WTC11 (cell line): Measurements from ENCODE around the gene ITPRID1. TPM values are rescaled to one million over a fixed set of nuclear protein-coding genes. Genes with fewer than 3 reads are reported as not detected.

Experiments
- ATAC-seq: fragments of 200-7000 bp; cut with Tn5 transposase; 2 replicates; pipeline ENCODE4 v1.10.0; 2021; ENCODE audit warnings: mild to moderate bottlenecking, moderate library complexity
- CTCF ChIA-PET: fragments of 300-600 bp; sonication (Branson Sonifier 250); formaldehyde crosslinking; loops from one replicate; lab custom pipeline; 2021; ENCODE audit warnings: antibody characterized with exemption; lab: Charles Lee
- POLR2A ChIA-PET: fragments of 350-600 bp; sonication (Branson Sonifier 250); formaldehyde crosslinking; loops from one replicate; lab custom pipeline; 2021; ENCODE audit warnings: antibody characterized with exemption; lab: Charles Lee
- DNase-seq: peaks from one replicate; pipeline ENCODE4 v3.0.0; 2021; ENCODE audit warnings: low spot score
- H3K27ac Mint-ChIP-seq: 2 replicates; pipeline ENCODE4 v1.8.0; 2021; ENCODE audit warnings: mixed read lengths
- H3K27me3 Mint-ChIP-seq: 2 replicates; pipeline ENCODE4 v1.8.0; 2021; ENCODE audit warnings: low read depth, mild to moderate bottlenecking, moderate library complexity, mixed read lengths
- H3K36me3 Mint-ChIP-seq: 2 replicates; pipeline ENCODE4 v1.8.0; 2021; ENCODE audit warnings: mixed read lengths
- H3K4me1 Mint-ChIP-seq: 2 replicates; pipeline ENCODE4 v1.8.0; 2022; ENCODE audit warnings: mixed read lengths
- H3K4me3 Mint-ChIP-seq: 2 replicates; pipeline ENCODE4 v1.8.0; 2021; ENCODE audit warnings: mild to moderate bottlenecking, moderate library complexity, mixed read lengths
- H3K9me3 Mint-ChIP-seq: 2 replicates; pipeline ENCODE4 v1.8.0; 2021; ENCODE audit warnings: mixed read lengths
- FOXP1 ChIP-seq: sonication (generic); formaldehyde crosslinking; IDR thresholded peaks from 2 replicates; pipeline ENCODE4 v1.8.0; 2022; ENCODE audit warnings: missing genetic modification reagents, mild to moderate bottlenecking, moderate library complexity, borderline replicate concordance
- JUN ChIP-seq: sonication (generic); formaldehyde crosslinking; IDR thresholded peaks from 2 replicates; pipeline ENCODE4 v1.8.0; 2023; ENCODE audit warnings: mild to moderate bottlenecking, missing genetic modification reagents
- OVOL2 ChIP-seq: fragments of 250-450 bp; sonication (Bioruptor Pico); IDR thresholded peaks from 2 replicates; pipeline ENCODE4 v1.9.0; 2021; ENCODE audit warnings: mild to moderate bottlenecking, borderline replicate concordance
- ZBTB21 ChIP-seq: sonication (generic); formaldehyde crosslinking; IDR thresholded peaks from 2 replicates; pipeline ENCODE4 v1.8.1; 2023; ENCODE audit warnings: mild to moderate bottlenecking, missing genetic modification reagents, borderline replicate concordance
- total RNA-seq: library from RNA; stranded (reverse); gene quantifications from 3 replicates; pipeline ENCODE4 v1.2.3, GENCODE V29; 2021
- TF ChIP-seq, protein P1 (sequence below): sonication (generic); formaldehyde crosslinking; IDR thresholded peaks from 2 replicates; pipeline ENCODE4 v1.8.0; 2023; ENCODE audit warnings: missing genetic modification reagents, mild to moderate bottlenecking, borderline replicate concordance
- TF ChIP-seq, protein P2 (sequence below): fragments of 250-450 bp; sonication (Bioruptor Pico); IDR thresholded peaks from 2 replicates; pipeline ENCODE4 v1.9.0; 2021; ENCODE audit warnings: mild to moderate bottlenecking
- TF ChIP-seq, protein P3 (sequence below): sonication (generic); formaldehyde crosslinking; IDR thresholded peaks from 2 replicates; pipeline ENCODE4 v1.8.1; 2023; ENCODE audit warnings: mild to moderate bottlenecking, missing genetic modification reagents, borderline replicate concordance
- TF ChIP-seq, protein P4 (sequence below): fragments of 250-450 bp; sonication (Bioruptor Pico); conservative IDR thresholded peaks from 2 replicates; pipeline ENCODE4 v1.9.0; 2021; ENCODE audit warnings: mild to moderate bottlenecking
- TF ChIP-seq, protein P5 (sequence below): sonication (generic); formaldehyde crosslinking; IDR thresholded peaks from 2 replicates; pipeline ENCODE4 v1.8.1; 2022; ENCODE audit warnings: low read depth, mild to moderate bottlenecking, moderate library complexity, missing genetic modification reagents, borderline replicate concordance
- TF ChIP-seq, protein P6 (sequence below): sonication (generic); formaldehyde crosslinking; IDR thresholded peaks from 2 replicates; pipeline ENCODE4 v1.8.1; 2023; ENCODE audit warnings: mild to moderate bottlenecking, missing genetic modification reagents
- TF ChIP-seq, protein P7 (sequence below): sonication (generic); formaldehyde crosslinking; IDR thresholded peaks from 2 replicates; pipeline ENCODE4 v1.8.0; 2022; ENCODE audit warnings: mild to moderate bottlenecking, missing genetic modification reagents
- TF ChIP-seq, protein P8 (sequence below): sonication (generic); formaldehyde crosslinking; IDR thresholded peaks from 2 replicates; pipeline ENCODE4 v1.8.0; 2022; ENCODE audit warnings: mild to moderate bottlenecking, missing genetic modification reagents

The ITPRID1 gene
- total RNA-seq, 1 experiment from 2014 or later = 0.98 TPM

DNA sequence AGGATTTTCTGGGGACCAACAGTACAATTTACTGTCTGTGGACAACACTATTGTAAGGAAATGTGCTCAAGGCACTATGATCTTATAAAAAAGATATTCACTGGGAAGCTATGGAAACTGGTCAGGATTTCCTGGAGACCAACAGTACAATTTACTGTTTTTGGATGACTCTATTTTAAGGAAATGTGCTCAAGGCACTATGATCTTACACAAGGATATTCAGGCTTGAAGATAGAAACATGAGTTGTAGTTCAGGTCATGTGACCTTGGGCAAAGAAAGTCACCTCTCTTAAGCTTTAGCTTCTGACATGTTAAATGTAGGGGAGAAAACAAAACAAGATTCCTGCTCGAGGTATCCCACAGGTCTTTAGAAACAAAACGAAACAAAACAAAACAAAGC, 1.7 kb upstream of the ITPRID1 start:
- CTCF ChIA-PET = interaction anchor here (1.2 kb wide), 1 partner anchor 69 kb away, joined by 5 read pairs; no protein-coding TSS in a partner anchor
- TF ChIP-seq, protein P1, sequence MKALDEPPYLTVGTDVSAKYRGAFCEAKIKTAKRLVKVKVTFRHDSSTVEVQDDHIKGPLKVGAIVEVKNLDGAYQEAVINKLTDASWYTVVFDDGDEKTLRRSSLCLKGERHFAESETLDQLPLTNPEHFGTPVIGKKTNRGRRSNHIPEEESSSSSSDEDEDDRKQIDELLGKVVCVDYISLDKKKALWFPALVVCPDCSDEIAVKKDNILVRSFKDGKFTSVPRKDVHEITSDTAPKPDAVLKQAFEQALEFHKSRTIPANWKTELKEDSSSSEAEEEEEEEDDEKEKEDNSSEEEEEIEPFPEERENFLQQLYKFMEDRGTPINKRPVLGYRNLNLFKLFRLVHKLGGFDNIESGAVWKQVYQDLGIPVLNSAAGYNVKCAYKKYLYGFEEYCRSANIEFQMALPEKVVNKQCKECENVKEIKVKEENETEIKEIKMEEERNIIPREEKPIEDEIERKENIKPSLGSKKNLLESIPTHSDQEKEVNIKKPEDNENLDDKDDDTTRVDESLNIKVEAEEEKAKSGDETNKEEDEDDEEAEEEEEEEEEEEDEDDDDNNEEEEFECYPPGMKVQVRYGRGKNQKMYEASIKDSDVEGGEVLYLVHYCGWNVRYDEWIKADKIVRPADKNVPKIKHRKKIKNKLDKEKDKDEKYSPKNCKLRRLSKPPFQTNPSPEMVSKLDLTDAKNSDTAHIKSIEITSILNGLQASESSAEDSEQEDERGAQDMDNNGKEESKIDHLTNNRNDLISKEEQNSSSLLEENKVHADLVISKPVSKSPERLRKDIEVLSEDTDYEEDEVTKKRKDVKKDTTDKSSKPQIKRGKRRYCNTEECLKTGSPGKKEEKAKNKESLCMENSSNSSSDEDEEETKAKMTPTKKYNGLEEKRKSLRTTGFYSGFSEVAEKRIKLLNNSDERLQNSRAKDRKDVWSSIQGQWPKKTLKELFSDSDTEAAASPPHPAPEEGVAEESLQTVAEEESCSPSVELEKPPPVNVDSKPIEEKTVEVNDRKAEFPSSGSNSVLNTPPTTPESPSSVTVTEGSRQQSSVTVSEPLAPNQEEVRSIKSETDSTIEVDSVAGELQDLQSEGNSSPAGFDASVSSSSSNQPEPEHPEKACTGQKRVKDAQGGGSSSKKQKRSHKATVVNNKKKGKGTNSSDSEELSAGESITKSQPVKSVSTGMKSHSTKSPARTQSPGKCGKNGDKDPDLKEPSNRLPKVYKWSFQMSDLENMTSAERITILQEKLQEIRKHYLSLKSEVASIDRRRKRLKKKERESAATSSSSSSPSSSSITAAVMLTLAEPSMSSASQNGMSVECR = no peak
- TF ChIP-seq, protein P2, sequence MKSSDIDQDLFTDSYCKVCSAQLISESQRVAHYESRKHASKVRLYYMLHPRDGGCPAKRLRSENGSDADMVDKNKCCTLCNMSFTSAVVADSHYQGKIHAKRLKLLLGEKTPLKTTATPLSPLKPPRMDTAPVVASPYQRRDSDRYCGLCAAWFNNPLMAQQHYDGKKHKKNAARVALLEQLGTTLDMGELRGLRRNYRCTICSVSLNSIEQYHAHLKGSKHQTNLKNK (CRISPR knock-in tag) = no peak
- no peak for TF ChIP-seq ZBTB21 (CRISPR knock-in tag)
- TF ChIP-seq, protein P3, sequence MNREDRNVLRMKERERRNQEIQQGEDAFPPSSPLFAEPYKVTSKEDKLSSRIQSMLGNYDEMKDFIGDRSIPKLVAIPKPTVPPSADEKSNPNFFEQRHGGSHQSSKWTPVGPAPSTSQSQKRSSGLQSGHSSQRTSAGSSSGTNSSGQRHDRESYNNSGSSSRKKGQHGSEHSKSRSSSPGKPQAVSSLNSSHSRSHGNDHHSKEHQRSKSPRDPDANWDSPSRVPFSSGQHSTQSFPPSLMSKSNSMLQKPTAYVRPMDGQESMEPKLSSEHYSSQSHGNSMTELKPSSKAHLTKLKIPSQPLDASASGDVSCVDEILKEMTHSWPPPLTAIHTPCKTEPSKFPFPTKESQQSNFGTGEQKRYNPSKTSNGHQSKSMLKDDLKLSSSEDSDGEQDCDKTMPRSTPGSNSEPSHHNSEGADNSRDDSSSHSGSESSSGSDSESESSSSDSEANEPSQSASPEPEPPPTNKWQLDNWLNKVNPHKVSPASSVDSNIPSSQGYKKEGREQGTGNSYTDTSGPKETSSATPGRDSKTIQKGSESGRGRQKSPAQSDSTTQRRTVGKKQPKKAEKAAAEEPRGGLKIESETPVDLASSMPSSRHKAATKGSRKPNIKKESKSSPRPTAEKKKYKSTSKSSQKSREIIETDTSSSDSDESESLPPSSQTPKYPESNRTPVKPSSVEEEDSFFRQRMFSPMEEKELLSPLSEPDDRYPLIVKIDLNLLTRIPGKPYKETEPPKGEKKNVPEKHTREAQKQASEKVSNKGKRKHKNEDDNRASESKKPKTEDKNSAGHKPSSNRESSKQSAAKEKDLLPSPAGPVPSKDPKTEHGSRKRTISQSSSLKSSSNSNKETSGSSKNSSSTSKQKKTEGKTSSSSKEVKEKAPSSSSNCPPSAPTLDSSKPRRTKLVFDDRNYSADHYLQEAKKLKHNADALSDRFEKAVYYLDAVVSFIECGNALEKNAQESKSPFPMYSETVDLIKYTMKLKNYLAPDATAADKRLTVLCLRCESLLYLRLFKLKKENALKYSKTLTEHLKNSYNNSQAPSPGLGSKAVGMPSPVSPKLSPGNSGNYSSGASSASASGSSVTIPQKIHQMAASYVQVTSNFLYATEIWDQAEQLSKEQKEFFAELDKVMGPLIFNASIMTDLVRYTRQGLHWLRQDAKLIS (CRISPR knock-in tag) = no peak
- TF ChIP-seq, protein P4, sequence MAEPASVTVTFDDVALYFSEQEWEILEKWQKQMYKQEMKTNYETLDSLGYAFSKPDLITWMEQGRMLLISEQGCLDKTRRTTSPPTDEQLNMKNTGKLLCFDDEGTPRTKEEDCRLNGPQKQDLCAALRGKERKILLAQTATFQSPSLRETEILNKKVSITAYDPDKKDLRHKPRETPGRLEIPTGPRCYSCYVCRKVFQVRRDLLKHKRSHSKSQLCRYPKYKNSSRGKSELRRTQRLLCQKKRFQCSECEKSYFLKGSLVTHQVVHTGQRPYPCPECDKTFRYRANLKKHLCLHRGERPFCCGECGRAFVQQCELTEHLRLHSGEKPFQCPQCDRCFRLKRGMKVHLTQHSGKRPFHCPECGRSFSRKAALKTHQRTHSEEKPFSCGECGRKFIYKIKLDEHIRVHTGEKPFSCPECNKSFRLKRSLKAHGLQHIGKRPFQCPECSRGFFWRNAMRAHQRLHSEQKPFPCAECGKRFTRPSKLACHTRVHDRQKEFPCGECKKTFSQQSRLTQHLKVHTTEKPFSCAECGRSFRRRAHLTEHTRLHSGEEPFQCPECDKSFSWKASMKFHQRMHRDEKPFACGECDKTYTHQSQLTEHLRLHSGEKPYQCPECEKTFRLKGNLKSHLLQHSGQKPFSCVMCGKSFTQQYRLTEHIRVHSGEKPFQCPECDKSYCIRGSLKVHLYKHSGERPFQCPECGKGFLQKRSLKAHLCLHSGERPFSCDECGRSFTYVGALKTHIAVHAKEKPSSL (CRISPR knock-in tag) = no peak
- TF ChIP-seq, protein P5, sequence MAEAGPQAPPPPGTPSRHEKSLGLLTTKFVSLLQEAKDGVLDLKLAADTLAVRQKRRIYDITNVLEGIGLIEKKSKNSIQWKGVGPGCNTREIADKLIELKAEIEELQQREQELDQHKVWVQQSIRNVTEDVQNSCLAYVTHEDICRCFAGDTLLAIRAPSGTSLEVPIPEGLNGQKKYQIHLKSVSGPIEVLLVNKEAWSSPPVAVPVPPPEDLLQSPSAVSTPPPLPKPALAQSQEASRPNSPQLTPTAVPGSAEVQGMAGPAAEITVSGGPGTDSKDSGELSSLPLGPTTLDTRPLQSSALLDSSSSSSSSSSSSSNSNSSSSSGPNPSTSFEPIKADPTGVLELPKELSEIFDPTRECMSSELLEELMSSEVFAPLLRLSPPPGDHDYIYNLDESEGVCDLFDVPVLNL (CRISPR knock-in tag) = no peak
- TF ChIP-seq, protein P6, sequence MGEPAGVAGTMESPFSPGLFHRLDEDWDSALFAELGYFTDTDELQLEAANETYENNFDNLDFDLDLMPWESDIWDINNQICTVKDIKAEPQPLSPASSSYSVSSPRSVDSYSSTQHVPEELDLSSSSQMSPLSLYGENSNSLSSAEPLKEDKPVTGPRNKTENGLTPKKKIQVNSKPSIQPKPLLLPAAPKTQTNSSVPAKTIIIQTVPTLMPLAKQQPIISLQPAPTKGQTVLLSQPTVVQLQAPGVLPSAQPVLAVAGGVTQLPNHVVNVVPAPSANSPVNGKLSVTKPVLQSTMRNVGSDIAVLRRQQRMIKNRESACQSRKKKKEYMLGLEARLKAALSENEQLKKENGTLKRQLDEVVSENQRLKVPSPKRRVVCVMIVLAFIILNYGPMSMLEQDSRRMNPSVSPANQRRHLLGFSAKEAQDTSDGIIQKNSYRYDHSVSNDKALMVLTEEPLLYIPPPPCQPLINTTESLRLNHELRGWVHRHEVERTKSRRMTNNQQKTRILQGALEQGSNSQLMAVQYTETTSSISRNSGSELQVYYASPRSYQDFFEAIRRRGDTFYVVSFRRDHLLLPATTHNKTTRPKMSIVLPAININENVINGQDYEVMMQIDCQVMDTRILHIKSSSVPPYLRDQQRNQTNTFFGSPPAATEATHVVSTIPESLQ = no peak
- TF ChIP-seq, protein P7, sequence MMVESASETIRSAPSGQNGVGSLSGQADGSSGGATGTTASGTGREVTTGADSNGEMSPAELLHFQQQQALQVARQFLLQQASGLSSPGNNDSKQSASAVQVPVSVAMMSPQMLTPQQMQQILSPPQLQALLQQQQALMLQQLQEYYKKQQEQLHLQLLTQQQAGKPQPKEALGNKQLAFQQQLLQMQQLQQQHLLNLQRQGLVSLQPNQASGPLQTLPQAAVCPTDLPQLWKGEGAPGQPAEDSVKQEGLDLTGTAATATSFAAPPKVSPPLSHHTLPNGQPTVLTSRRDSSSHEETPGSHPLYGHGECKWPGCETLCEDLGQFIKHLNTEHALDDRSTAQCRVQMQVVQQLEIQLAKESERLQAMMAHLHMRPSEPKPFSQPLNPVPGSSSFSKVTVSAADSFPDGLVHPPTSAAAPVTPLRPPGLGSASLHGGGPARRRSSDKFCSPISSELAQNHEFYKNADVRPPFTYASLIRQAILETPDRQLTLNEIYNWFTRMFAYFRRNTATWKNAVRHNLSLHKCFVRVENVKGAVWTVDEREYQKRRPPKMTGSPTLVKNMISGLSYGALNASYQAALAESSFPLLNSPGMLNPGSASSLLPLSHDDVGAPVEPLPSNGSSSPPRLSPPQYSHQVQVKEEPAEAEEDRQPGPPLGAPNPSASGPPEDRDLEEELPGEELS = no peak
- TF ChIP-seq JUN = no peak
- TF ChIP-seq, protein P8, sequence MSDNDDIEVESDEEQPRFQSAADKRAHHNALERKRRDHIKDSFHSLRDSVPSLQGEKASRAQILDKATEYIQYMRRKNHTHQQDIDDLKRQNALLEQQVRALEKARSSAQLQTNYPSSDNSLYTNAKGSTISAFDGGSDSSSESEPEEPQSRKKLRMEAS (CRISPR knock-in tag) = no peak
- TF ChIP-seq FOXP1 (CRISPR knock-in tag) = no peak
- TF ChIP-seq OVOL2 (CRISPR knock-in tag) = no peak

More for the DNA sequence above, 1.7 kb upstream of the ITPRID1 start:
- H3K9me3 Mint-ChIP-seq = peaks cover 67% of the 10 kb centered on the region
- H3K4me1 Mint-ChIP-seq = no peaks in the 10 kb centered on the region
- peaks cover 5% of the 10 kb centered on the region; the same call in 1 of the 2 replicates for H3K27me3 Mint-ChIP-seq
- POLR2A ChIA-PET = no interaction called here
- DNase-seq = no peak
- peaks cover 32% of the 10 kb centered on the region for H3K36me3 Mint-ChIP-seq
- no peak overlapping the region for H3K27ac Mint-ChIP-seq
- no peak for ATAC-seq
- no peak overlapping the region for H3K4me3 Mint-ChIP-seq
